Epithelial cell of umbilical artery (primary cell): ENCODE results near the gene CYP2D6. TPM values are rescaled to one million over a fixed set of nuclear protein-coding genes. Genes with fewer than 3 reads are reported as not detected.

Source experiments
- total RNA-seq: library from RNA; depleted of rRNA; stranded (reverse); fragments of >200 nt; gene quantifications from 2 replicates; pipeline ENCODE4 v1.2.3, GENCODE V29; 2014

Gene CYP2D6
- total RNA-seq: not detected in 2 replicates

GRCh38 chr22:42130639-42131431 is at the start of gene CYP2D6:
CYP2D6 (minus strand) TSS chr22:42130810; CDS start chr22:42130791, 19 bp downstream.

GRCh38 chr22:42090596-42091454 is 39.8 kb downstream of the CYP2D6 start, which contains the start of gene NDUFA6:
NDUFA6 (minus strand) TSS chr22:42090772; CDS start chr22:42090744, 28 bp downstream.

GRCh38 chr22:42079319-42080251 is 51.0 kb downstream of the CYP2D6 start, which contains the start of gene SMDT1:
SMDT1 (plus strand) TSS chr22:42079700; CDS start chr22:42079769, 69 bp downstream.

Other genes starting within 250 kb of the CYP2D6 start
- not detected in 2 replicates for gene SHISA8, start 215.7 kb downstream of the CYP2D6 start, total RNA-seq
- 0.15 TPM in 1 of 2 replicates, not detected in the other for gene TNFRSF13C, start 204.0 kb downstream of the CYP2D6 start, total RNA-seq
- 19.8 and 32.7 TPM in 2 replicates for gene CENPM, start 183.7 kb downstream of the CYP2D6 start, total RNA-seq
- 0.15 TPM in 1 of 2 replicates, not detected in the other for gene SEPTIN3, start 161.4 kb downstream of the CYP2D6 start, total RNA-seq
- under 0.01 and 0.15 TPM in 2 replicates for gene WBP2NL, start 132.0 kb downstream of the CYP2D6 start, total RNA-seq
- gene NAGA, start 60.0 kb downstream of the CYP2D6 start, total RNA-seq: 37.4 and 49.1 TPM in 2 replicates
- gene PHETA2, start 56.6 kb downstream of the CYP2D6 start, total RNA-seq: 16.9 and 26.6 TPM in 2 replicates
- gene SMDT1, start 51.1 kb downstream of the CYP2D6 start, total RNA-seq: 5.2 and 6.7 TPM in 2 replicates
- 58.5 and 74.8 TPM in 2 replicates for gene NDUFA6, start 40.0 kb downstream of the CYP2D6 start, total RNA-seq
- gene TCF20, start 139.8 kb upstream of the CYP2D6 start, total RNA-seq: 16.0 and 18.5 TPM in 2 replicates